Endometrial microvascular endothelial cells (primary cell): Measurements from ENCODE around the gene AMDHD2. TPM values are rescaled to one million over a fixed set of nuclear protein-coding genes. Genes with fewer than 3 reads are reported as not detected.
"Not testable (repeated sequence)": the region's sequence is repeated elsewhere in the genome, so short reads cannot be mapped to it uniquely, and the experiment has no call there.

ENCODE experiments used
- in situ Hi-C: cut with HindIII; loops from 2 replicates; pipeline ENCODE4 v1.10.0; 2017; ENCODE audit warnings: low sequenced_read_pairs, low pct_unique_long_range_greater_than_20kb; ENCODE audit errors: inconsistent ontology term
- total RNA-seq: library from RNA; depleted of rRNA; stranded (reverse); fragments of >200 nt; gene quantifications from one replicate; pipeline ENCODE4 v1.2.3, GENCODE V29; 2015; ENCODE audit errors: inconsistent ontology term

Gene AMDHD2, protein sequence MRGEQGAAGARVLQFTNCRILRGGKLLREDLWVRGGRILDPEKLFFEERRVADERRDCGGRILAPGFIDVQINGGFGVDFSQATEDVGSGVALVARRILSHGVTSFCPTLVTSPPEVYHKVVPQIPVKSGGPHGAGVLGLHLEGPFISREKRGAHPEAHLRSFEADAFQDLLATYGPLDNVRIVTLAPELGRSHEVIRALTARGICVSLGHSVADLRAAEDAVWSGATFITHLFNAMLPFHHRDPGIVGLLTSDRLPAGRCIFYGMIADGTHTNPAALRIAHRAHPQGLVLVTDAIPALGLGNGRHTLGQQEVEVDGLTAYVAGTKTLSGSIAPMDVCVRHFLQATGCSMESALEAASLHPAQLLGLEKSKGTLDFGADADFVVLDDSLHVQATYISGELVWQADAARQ
- total RNA-seq, result 26.0 TPM

DNA sequence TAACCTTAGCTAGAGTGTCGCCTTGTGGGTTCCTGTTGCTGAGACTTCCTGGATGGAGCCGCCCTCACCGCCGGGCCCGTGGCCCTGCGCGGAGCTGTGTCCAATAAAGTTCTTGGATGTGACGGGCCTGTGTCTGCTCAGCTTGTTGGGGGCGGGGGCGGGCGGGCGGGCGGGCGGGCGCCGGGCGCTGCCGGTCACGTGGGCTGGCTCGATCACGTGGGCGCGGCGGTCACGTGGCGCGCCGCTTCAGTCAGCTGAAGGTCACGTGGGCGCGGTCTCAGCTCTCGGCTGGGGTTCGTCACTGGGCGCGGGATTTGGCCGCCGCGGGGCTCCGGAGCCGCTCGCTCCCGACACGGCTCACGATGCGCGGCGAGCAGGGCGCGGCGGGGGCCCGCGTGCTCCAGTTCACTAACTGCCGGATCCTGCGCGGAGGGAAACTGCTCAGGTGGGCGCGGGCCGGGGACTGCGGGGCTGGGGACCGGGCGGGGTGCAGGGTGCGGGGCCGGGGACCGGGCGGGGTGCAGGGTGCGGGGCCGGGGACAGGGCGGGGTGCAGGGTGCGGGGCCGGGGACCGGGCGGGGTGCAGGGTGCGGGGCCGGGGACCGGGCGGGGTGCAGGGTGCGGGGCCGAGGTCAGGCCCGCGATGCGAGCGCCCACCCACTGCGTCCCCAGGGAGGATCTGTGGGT is at the start of gene AMDHD2:
Gene AMDHD2, plus strand, starts transcription at position 275 of the 687 bp plus-strand sequence. Its CDS starts 88 bp downstream, at position 363.
- in situ Hi-C loops, result no loop called here

DNA sequence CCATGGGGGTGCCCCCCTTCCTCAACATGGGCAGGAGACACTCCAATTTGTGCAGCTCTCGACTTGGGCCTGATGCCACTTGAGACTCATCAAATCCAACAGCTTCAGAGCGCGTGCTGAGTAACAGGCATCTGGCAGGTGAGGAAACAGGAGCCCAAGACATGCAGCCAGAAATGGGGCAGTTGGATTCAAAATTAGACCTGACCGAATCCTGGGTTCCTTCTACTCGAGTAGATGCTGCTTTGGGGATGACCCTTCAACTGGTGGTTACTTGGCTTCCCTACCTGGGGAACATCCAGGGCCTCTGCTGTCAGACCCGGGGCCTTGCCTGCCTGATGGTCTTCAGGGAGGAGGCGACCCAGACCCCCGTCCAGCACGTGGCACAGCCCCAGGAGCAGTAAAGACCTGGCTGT is 49.6 kb upstream of the AMDHD2 start:
- in situ Hi-C loops, result no loop called here

DNA sequence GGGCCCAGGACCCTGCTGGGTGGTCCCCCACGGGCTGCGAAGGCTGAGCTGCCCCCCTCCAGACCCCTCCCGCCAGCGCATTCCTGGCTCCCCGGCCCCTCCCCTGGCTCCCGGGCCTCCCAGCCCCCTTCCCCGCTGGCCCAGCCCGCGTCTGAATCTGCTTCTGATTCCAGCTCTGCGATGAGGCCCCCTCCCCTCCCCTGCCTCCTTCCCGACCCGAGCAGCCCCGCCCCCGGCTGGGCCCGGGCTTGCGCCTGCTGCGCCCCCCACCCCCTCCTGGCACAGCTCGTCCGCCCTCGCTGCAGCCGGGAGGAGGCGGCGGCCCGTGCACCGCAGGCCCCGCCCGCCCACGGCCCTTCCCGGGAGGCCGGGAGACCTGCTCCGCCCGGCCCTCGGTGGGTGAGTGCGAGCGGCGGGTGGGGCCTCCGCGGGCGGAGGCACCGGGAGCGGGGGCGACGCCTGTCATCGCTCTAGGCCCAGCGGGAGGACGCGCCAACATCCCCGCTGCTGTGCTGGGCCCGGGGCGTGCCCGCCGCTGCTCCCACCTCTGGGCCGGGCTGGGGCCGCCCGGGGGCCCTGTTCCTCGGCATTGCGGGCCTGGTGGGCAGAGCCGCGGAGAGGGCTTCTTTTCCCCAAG is 49.0 kb upstream of the AMDHD2 start, which contains the start of gene NTN3:
Gene NTN3, plus strand, starts transcription at position 282 of the 637 bp plus-strand sequence. CDS start 405 bp downstream, outside the sequence.
- in situ Hi-C loops, result no loop called here

GRCh38 chr16:2471653-2472487 is 48.3 kb upstream of the AMDHD2 start:
- in situ Hi-C loops, result no loop called here

DNA sequence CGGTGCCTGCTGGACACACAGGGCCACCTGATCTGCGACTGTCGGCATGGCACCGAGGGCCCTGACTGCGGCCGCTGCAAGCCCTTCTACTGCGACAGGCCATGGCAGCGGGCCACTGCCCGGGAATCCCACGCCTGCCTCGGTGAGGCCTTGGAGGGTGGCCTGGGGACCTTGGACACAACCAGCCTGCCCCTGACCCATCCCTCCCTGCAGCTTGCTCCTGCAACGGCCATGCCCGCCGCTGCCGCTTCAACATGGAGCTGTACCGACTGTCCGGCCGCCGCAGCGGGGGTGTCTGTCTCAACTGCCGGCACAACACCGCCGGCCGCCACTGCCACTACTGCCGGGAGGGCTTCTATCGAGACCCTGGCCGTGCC is 47.7 kb upstream of the AMDHD2 start:
- in situ Hi-C loops, result no loop called here

DNA sequence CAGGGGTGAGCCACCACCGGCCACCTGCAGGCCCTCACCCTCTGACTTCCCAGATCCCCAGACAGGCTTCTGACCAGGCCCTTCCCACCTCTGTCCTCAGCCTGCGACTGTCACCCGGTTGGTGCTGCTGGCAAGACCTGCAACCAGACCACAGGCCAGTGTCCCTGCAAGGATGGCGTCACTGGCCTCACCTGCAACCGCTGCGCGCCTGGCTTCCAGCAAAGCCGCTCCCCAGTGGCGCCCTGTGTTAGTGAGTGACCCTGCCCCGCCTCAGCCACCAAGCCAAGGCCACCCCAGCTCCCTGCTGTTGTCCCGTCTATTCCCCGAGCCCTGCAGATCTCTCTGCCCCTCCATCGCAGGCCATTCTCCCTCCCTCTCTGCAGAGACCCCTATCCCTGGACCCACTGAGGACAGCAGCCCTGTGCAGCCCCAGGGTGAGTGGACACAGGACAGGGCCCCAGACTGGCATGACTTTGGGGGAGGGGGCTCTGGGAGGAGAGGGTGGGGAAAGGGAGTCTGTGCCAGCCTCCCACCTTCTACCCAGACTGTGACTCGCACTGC is 47.2 kb upstream of the AMDHD2 start:
- in situ Hi-C loops, result no loop called here

DNA sequence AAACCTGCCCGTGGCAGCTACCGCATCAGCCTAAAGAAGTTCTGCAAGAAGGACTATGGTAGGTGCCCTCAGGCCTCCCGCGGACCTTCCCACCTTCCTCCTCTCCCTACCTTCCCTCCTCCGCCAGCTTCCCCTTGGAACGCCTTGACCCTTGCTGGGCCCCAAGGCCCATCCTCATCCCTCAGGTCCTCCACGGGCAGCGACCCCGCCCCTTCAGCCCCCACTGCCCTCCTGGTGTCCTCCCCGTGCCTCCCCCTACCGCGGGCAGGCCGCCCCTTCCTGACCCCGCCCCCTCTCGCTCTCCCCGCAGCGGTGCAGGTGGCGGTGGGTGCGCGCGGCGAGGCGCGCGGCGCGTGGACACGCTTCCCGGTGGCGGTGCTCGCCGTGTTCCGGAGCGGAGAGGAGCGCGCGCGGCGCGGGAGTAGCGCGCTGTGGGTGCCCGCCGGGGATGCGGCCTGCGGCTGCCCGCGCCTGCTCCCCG is 46.7 kb upstream of the AMDHD2 start:
- in situ Hi-C loops, result no loop called here

GRCh38 chr16:2473999-2474876 is 45.9 kb upstream of the AMDHD2 start:
- in situ Hi-C loops, result no loop called here

DNA sequence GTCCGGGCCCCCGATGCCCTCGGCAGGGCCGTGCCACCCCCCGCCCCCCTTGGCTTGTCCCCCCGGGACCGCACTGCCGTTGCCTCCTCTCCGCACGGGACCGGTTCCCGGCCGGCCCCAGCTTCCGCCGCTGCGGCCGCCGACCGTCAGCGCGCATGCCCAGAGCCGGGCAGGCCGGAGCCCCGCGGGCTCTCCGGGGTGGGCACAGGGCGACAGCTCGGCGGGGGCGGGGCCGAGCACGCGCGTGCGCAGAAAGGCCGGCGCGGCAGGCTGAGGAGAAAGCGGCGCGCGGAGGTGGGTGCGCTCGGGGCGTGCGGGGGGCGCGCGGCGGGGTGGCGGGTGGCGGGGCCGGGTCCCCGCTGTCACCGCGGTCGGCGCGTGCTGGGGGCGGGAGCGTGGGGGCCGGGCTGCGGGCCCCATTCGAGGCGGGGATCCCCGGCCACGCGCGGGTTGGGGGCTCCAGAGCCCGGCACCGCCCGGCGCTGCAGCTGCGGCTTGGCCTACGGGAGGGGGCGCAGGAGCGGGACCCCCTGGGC is 45.2 kb upstream of the AMDHD2 start, which contains the start of gene TBC1D24:
Gene TBC1D24, plus strand, starts transcription at position 251 of the 536 bp plus-strand sequence. CDS start 21,022 bp downstream, outside the sequence.
- in situ Hi-C loops, result no loop called here

GRCh38 chr16:2475413-2476344 is 44.5 kb upstream of the AMDHD2 start:
- in situ Hi-C loops, result no loop called here

GRCh38 chr16:2476345-2476720 is 43.8 kb upstream of the AMDHD2 start:
- in situ Hi-C loops, result no loop called here

- in situ Hi-C loops, result no loop called here
Observed at GRCh38 chr16:2476741-2477140, 43.4 kb upstream of the AMDHD2 start.

- in situ Hi-C loops, result no loop called here
Observed at GRCh38 chr16:2477327-2477726, 42.8 kb upstream of the AMDHD2 start.

DNA sequence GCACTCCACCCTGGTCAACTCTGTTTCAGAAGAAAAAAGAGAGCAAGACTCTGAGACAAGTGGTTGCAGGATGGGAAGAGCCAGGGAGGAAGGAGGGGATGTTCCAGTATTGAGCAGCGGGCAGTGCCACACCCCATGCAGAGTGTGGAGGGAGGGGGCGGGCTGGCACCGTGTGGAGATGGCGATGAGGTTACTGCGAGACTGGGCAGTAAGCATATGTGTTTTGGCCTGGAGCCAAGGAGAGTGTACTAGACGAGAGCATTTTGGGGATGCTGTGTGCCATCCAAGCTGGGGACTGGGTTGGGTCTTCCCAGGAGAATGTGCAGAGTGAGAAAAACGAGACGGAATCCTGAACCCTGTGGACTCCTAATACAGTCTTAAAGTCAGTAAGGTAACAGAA is 41.9 kb upstream of the AMDHD2 start:
- in situ Hi-C loops, result no loop called here

DNA sequence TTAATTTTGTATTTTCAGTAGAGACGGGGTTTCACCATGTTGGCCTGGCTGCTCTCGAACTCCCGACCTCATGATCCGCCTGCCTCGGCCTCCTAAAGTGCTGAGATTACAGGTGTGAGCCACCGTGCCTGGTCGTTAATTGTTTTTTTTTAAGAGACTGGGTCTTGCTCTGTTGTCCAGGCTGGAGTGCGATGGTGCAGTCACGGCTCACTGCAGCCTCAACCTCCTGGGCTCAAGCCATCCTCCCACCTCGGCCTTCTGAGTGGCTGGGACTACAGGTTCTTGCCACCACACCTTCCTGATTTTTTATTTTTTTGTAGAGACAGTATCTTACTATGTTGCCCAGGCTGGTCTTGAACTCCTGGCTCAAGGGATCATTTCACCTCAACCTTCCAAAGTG is 40.2 kb upstream of the AMDHD2 start:
- in situ Hi-C loops, result not testable (repeated sequence)

GRCh38 chr16:2480948-2481347 is 39.2 kb upstream of the AMDHD2 start:
- in situ Hi-C loops, result no loop called here
